Mucosa of stomach (tissue), 1 donor: Measurements from ENCODE around the gene DNAI2.

ENCODE experiments used
- H3K27me3 ChIP-seq: one replicate; pipeline ENCODE4 v1.7.0; 2013; ENCODE audit warnings: mild to moderate bottlenecking, low read length; ENCODE audit not compliant: control insufficient read depth, insufficient read depth
- H3K36me3 ChIP-seq: one replicate; pipeline ENCODE4 v1.7.0; 2013; ENCODE audit warnings: low read length; ENCODE audit not compliant: control insufficient read depth, insufficient read depth
- H3K4me1 ChIP-seq: one replicate; pipeline ENCODE4 v1.7.0; 2013; ENCODE audit warnings: mild to moderate bottlenecking, low read length; ENCODE audit not compliant: control insufficient read depth, insufficient read depth
- H3K4me3 ChIP-seq: one replicate; pipeline ENCODE4 v1.7.0; 2013; ENCODE audit warnings: low read length
- H3K9ac ChIP-seq: one replicate; pipeline ENCODE4 v1.7.0; 2013; ENCODE audit warnings: mild to moderate bottlenecking, low read length, moderate library complexity
- H3K9me3 ChIP-seq: one replicate; pipeline ENCODE4 v1.7.0; 2013; ENCODE audit warnings: mild to moderate bottlenecking, low read length, moderate library complexity; ENCODE audit not compliant: control insufficient read depth
- donor health status: Pancreatic carcinoma.

Gene DNAI2

GRCh38 chr17:74274060-74274708 lies at the start of gene DNAI2:
Gene DNAI2 (plus strand): TSS chr17:74274234. CDS start chr17:74281818, 7,584 bp downstream.
- Histone ChIP-seq H3K9me3 (no peaks in the 10 kb centered on the region), H3K9ac (no peak within 1 kb of the TSS), H3K4me3 (no peak within 1 kb of the TSS), H3K36me3 (no peaks in the 10 kb centered on the region), H3K4me1 (peaks cover 4% of the 10 kb centered on the region), H3K27me3 (peaks cover 14% of the 10 kb centered on the region)

- Histone ChIP-seq H3K4me1 (no peaks in the 10 kb centered on the region), H3K36me3 (no peaks in the 10 kb centered on the region)
Observed at GRCh38 chr17:74224959-74225725, 48.9 kb upstream of the DNAI2 start.

DNA sequence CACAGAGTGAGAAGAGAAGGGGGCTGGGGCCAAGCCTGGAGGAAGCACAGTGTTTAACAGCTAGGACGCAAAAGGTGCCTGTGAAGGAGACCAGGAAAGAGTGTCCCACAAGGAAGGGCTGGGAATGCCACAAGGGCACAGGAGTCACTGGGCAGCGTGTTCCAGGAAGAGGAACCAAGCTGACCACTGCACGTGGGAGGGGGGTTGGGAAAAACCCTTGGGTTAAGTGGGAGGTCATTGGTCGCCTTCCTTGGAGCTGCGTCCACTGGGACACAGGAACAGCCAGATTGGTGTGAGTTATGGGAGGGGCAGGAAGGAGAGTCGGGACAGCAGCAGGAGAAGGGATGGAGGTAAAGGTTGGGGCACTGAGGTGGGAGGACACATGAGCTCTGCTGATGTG lies 47.8 kb upstream of the DNAI2 start:
- Histone ChIP-seq H3K36me3 (no peaks in the 10 kb centered on the region), H3K9me3 (no peaks in the 10 kb centered on the region)

More at GRCh38 chr17:74224959-74225725, 48.9 kb upstream of the DNAI2 start:
- Histone ChIP-seq H3K27me3 (no peaks in the 10 kb centered on the region), H3K4me3 (no peak overlapping the region), H3K9ac (no peak overlapping the region), H3K9me3 (no peaks in the 10 kb centered on the region)

DNA sequence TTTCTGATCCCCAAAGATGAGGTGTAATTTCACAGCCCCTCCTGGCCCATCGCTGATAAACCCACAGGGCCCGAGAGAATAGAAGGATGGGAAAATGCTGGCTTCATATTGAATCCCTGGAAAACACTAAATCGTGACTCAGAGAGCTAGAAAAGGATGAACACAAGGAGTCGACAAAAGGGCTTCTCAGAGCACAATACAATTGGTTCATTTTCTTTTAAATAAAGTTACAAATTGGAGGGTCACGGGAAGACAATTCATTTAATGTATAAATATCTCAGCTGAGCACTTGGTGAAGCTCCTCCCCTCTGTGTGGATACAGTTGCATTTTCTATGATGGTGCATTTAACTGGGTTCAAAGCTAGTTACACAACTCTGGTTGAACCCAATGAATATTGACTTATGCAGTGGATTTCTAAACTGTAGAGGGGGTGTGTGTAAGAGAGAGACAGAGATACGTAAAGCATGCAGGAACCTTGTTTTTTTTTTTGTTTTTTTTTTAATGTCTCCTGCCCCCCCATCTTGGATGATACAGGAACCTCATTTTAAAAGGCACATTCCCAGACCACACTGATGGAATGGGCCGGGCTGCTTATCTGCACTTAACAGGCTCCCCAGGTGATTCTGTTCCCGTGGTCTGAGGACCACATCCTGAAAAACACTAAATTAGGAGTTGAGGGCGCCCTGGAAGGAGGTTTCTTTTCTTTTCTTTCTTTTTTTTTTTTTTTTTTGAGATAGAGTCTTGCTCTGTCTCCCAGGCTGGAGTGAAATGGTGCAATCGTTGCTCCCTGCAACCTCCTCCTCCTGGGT lies 46.6 kb upstream of the DNAI2 start:
- H3K36me3 ChIP-seq = no peaks in the 10 kb centered on the region
- no peaks in the 10 kb centered on the region for H3K4me1 ChIP-seq
- H3K9me3 ChIP-seq = no peaks in the 10 kb centered on the region
- no peaks in the 10 kb centered on the region for H3K27me3 ChIP-seq
- H3K9ac ChIP-seq = no peak overlapping the region
- no peak overlapping the region for H3K4me3 ChIP-seq

More for the DNA sequence above, 47.8 kb upstream of the DNAI2 start:
- no peak overlapping the region for H3K4me3 ChIP-seq
- H3K9ac ChIP-seq = no peak overlapping the region
- no peaks in the 10 kb centered on the region for H3K4me1 ChIP-seq
- H3K27me3 ChIP-seq = no peaks in the 10 kb centered on the region

DNA sequence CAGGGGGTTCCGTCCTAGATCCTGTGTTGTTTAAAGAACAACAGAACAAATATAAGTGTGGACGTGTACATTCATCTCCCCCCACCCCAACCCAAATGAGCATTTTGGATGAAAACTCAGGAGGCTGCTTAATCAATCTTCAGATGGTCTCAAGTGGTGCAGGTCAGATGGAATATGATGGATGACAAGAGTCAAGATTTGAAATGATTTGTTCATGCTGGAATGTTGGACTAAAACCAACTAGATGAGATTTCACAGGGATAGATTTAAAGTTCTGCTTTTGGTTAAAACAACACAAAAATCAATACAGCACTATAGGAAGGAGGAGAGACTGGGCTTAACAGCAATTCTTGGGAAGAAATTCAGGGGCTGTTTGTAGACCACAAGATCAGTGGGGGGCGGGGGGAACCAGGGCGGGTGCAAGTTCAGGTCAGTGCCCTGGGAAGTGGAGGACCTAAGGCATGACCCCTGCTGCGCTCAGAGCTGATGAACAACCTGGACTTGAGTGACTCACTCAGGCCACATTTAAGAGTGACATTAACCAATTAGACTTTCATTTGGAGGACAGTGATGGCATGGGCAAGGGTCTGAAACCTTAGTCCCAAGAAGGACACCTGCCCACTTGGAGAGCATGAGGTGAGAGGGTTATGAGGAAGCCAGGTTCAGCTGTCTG lies 45.6 kb upstream of the DNAI2 start:
- no peaks in the 10 kb centered on the region for H3K36me3 ChIP-seq
- no peak overlapping the region for H3K4me3 ChIP-seq
- H3K9ac ChIP-seq = no peak overlapping the region
- H3K9me3 ChIP-seq = no peaks in the 10 kb centered on the region
- no peaks in the 10 kb centered on the region for H3K27me3 ChIP-seq
- no peaks in the 10 kb centered on the region for H3K4me1 ChIP-seq

GRCh38 chr17:74230896-74231295 lies 43.1 kb upstream of the DNAI2 start:
- no peak overlapping the region for H3K9ac ChIP-seq
- no peak overlapping the region for H3K4me3 ChIP-seq
- no peaks in the 10 kb centered on the region for H3K36me3 ChIP-seq

DNA sequence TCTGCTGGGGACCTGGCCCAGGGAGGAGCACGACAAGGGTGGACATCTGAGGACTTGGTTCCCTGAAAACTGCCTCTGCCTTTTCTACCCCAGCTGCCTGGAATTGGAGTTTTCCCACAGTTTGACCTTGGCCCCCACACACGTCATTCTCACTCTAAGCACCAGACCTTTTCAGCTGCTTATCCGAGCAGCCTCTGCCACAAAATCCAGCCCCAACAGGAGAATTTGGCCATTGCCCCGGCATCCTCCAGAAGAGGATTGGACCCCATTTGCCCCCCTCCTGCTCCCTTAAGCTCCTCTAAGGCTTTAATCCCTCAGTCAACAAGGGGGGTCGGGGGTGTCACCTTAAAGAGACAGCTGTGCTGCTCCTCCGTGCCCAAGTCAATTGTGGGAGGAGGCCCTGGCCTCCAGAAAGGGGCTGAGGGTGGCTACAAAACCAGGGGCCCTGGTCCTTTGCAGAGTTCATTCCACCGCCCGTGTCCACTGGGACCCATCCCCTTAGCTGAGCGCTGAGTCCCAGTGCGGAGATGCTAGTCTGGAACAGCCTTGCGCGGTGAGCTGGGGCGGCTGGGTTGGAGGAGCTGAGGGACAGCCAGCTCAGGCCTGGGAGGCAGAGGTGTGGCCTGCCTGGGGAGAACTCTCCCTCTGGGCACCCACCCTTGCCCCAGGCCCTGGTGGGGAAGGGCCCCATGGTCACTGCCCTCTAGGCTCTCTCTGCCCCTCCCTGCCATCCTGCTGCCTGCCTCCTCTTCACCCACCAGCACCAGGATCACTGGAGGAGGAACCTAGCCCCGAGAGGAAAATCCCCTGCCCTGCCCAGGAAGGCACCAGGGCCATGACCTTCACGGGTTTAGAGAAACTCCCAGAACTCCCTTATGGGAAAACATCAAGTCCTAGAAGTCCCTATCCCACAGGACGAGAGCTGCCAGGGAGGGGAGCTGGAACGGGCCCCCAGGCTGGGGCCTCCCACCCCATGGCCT lies 41.8 kb upstream of the DNAI2 start:
- H3K36me3 ChIP-seq = no peaks in the 10 kb centered on the region
- H3K9ac ChIP-seq = no peak overlapping the region
- H3K4me3 ChIP-seq = no peak overlapping the region
- no peaks in the 10 kb centered on the region for H3K9me3 ChIP-seq
- no peaks in the 10 kb centered on the region for H3K27me3 ChIP-seq
- no peaks in the 10 kb centered on the region for H3K4me1 ChIP-seq

More at GRCh38 chr17:74230896-74231295, 43.1 kb upstream of the DNAI2 start:
- no peaks in the 10 kb centered on the region for H3K4me1 ChIP-seq
- H3K9me3 ChIP-seq = no peaks in the 10 kb centered on the region
- H3K27me3 ChIP-seq = no peaks in the 10 kb centered on the region

DNA sequence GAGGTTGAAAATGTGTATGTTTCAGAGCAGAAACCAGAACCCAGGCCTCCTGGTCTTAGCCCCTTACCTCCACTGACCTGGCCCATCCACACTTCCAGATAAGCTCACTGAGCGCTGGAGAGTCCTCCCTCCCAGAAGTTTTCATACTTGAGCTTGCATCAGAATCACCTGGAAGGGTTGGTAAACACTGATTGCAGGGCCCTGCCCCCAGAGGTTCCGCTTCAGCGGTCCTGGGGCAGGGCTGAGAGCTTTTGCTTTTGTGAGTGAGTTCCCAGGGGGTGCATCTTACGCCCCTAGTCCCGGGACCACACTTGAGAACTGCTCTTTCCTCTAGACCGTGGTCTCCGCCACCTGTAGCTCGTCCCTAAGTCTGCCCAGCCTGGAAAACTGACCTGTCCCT lies 40.1 kb upstream of the DNAI2 start:
- Histone ChIP-seq H3K9me3 (no peaks in the 10 kb centered on the region), H3K4me3 (no peak overlapping the region), H3K36me3 (no peaks in the 10 kb centered on the region), H3K27me3 (no peaks in the 10 kb centered on the region), H3K4me1 (no peaks in the 10 kb centered on the region), H3K9ac (no peak overlapping the region)

DNA sequence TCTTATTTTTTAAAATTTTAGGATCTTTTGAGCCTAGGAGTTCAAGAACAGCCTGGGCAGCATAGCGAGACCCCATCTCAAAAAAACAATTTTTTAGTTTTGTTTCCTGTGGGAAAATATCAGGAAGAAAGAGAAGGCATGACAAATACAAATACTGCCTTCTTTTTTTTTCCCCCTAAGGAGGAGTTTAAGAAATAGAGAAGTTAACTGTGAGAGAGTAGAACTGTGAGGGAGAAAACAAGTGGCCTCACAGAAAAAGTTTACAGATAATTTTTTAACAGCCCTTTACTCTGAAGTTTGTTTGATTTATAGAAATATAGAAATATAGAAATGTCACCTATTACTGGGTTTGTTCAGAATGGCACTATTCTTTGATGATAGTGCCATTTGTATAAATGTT lies 39.5 kb upstream of the DNAI2 start:
- no peaks in the 10 kb centered on the region for H3K4me1 ChIP-seq
- peaks cover under 1% of the 10 kb centered on the region for H3K27me3 ChIP-seq
- H3K4me3 ChIP-seq = no peak overlapping the region
- H3K9me3 ChIP-seq = no peaks in the 10 kb centered on the region
- no peak overlapping the region for H3K9ac ChIP-seq
- no peaks in the 10 kb centered on the region for H3K36me3 ChIP-seq

DNA sequence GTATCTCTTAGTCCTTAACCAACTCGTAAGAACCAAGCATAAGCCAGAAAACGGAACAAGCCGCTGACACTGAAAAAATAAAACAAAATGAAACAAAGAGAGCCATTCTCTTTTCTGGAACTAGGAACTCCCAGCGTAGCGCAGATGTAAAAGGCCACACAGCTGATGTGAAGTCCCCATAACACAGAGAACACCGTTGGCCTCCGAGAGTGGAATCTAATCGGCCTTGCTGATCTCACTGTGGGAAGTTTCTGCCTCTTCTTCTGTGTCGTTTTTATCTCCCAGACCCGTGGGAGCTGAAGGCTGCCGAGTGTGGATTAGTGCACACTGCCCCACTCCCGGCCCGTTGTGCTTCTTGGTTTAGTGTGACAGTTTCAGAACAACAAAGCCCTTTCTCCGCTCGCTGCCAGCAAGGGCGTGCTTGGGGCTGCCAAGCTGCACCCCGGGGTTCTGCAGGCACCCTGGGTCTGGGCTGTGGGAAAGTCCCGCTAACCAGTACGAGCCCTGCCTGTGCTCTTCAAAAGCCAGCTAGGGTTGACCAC lies 38.9 kb upstream of the DNAI2 start:
- no peak overlapping the region for H3K4me3 ChIP-seq
- H3K9ac ChIP-seq = no peak overlapping the region

More for the DNA sequence above, 38.9 kb upstream of the DNAI2 start:
- H3K27me3 ChIP-seq = peaks cover 3% of the 10 kb centered on the region
- H3K36me3 ChIP-seq = no peaks in the 10 kb centered on the region
- H3K9me3 ChIP-seq = no peaks in the 10 kb centered on the region
- no peaks in the 10 kb centered on the region for H3K4me1 ChIP-seq
